T-cell (primary cell): ENCODE measurements around the gene ARHGEF28. TPM values are rescaled to one million over a fixed set of nuclear protein-coding genes. Genes with fewer than 3 reads are reported as not detected.

Source experiments
- ATAC-seq, 4 experiments: fragments of 200-7000 bp in 3 of 4; fragments of 150-1000 bp in 1 of 4; cut with Tn5 transposase; replicated peaks in 1 of 4; 1 replicate in 3 of 4; 2 replicates in 1 of 4; pipeline ENCODE4 v1.10.0; 2021; ENCODE audit warnings: moderate library complexity in 3 of 4, mild to moderate bottlenecking in 2 of 4, moderate number of reproducible peaks in 1 of 4
- CTCF ChIA-PET, 2 donors: fragments of 300-600 bp; sonication (Branson Sonifier 250); formaldehyde crosslinking; loops; one replicate each; lab custom pipeline; 2022; ENCODE audit warnings: antibody characterized with exemption in 2 of 2; lab: Charles Lee
- POLR2A ChIA-PET, 2 donors: fragments of 300-600 bp; sonication (Branson Sonifier 250); formaldehyde crosslinking; loops; one replicate each; lab custom pipeline; 2022; ENCODE audit warnings: antibody characterized with exemption in 2 of 2; lab: Charles Lee
- DNase-seq, 35 experiments: peaks; one replicate each; pipeline versions ENCODE4 v3.0.0 to v3.0.0-alpha.2; 2013 to 2023
- H3K27ac ChIP-seq: one replicate; pipeline ENCODE4 v1.5.1; 2013; ENCODE audit warnings: low read length
- H3K27me3 ChIP-seq, 2 experiments: replicated peaks in 1 of 2; 1 replicate in 1 of 2; 2 replicates in 1 of 2; pipeline versions ENCODE4 v1.6.1 to v1.7.0; 2013; ENCODE audit warnings: low read length in 1 of 2, mixed read lengths in 1 of 2; ENCODE audit not compliant: control insufficient read depth in 2 of 2, insufficient read depth in 2 of 2; ENCODE audit errors: extremely low read depth in 1 of 2
- H3K36me3 ChIP-seq, 2 donors: 1 replicate in 1 of 2; 2 replicates in 1 of 2; pipeline versions ENCODE4 v1.6.1 to v1.7.0; 2013; ENCODE audit warnings: low read length in 1 of 2; ENCODE audit not compliant: control insufficient read depth in 2 of 2, insufficient read depth in 1 of 2; ENCODE audit errors: extremely low read depth in 1 of 2
- H3K4me1 ChIP-seq, 2 experiments: 1 replicate in 1 of 2; 2 replicates in 1 of 2; pipeline versions ENCODE4 v1.6.1 to v1.7.0; 2013; ENCODE audit warnings: low read length in 2 of 2, mixed read lengths in 1 of 2; ENCODE audit not compliant: insufficient read depth in 2 of 2, control insufficient read depth in 1 of 2; ENCODE audit errors: extremely low read depth in 1 of 2
- H3K4me3 ChIP-seq, 2 donors: 1 replicate in 1 of 2; 2 replicates in 1 of 2; pipeline versions ENCODE4 v1.5.1 to v1.7.0; 2013; ENCODE audit warnings: mild to moderate bottlenecking in 2 of 2, low read length in 1 of 2, moderate library complexity in 1 of 2; ENCODE audit not compliant: control insufficient read depth in 1 of 2; ENCODE audit errors: extremely low read depth in 1 of 2
- H3K9me3 ChIP-seq: 2 replicates; pipeline ENCODE4 v1.7.0; 2013
- H3K27ac Mint-ChIP-seq, 2 donors: one replicate each; pipeline ENCODE4 v1.8.0; 2020 to 2021; ENCODE audit warnings: mild to moderate bottlenecking in 2 of 2, mixed read lengths in 2 of 2
- H3K27me3 Mint-ChIP-seq, 2 donors: one replicate each; pipeline ENCODE4 v1.8.0; 2021 to 2022; ENCODE audit warnings: mixed read lengths in 2 of 2
- H3K36me3 Mint-ChIP-seq: one replicate; pipeline ENCODE4 v1.8.0; 2021; ENCODE audit warnings: mixed read lengths
- H3K4me1 Mint-ChIP-seq, 3 donors: one replicate each; pipeline ENCODE4 v1.8.0; 2020 to 2022; ENCODE audit warnings: mixed read lengths in 3 of 3, mild to moderate bottlenecking in 1 of 3
- H3K4me3 Mint-ChIP-seq, 3 donors: one replicate each; pipeline ENCODE4 v1.8.0; 2020 to 2022; ENCODE audit warnings: mild to moderate bottlenecking in 3 of 3, mixed read lengths in 3 of 3, moderate library complexity in 3 of 3
- H3K9me3 Mint-ChIP-seq, 3 donors: one replicate each; pipeline ENCODE4 v1.8.0; 2020 to 2022; ENCODE audit warnings: mixed read lengths in 3 of 3
- WGBS: methylation state at CpG from one replicate; pipeline ENCODE4 v1.1.5; 2013; ENCODE audit warnings: missing lambda C conversion rate; ENCODE audit not compliant: insufficient coverage; 5-methylcytosine and 5-hydroxymethylcytosine counted together
- total RNA-seq, 35 experiments: library from RNA in 6 of 35; stranded (reverse) in 6 of 35; fragments of 120-200 nt in 1 of 35; gene quantifications; one replicate each; pipeline versions ENCODE4 v1.2.1 to v1.2.4 and lab custom pipeline; 2013 to 2026

Gene ARHGEF28
- total RNA-seq, 5 donors from 2014 or later (not counting 1 experiment from before 2014, with no cell fraction given): 0.05 to 0.73 (median 0.36) TPM

DNA sequence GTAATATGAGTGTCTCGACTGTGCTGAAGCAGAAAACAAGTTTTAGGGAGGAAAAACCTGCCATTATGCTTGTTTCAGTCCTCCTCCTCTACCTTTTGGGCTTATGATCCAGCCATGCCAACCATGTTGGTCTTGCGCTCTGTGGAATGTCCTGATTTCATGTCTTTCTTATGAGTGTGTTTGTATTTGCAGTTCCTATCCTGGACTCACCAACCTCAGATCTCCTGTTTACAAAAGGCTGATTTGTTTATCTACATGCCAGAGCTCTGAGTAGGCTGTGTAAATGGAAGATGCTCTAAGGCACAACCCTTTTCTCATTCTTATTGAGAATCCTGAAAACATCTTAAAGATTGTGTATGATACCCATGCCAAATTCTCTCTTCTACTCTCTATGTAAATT, 138.6 kb downstream of the ARHGEF28 start:
- no peaks in the 10 kb centered on the region for H3K36me3 ChIP-seq
- no peaks in the 10 kb centered on the region for H3K36me3 Mint-ChIP-seq
- no peak overlapping the region for H3K27ac ChIP-seq
- peaks cover 0 to 9% of the 10 kb centered on the region in 2 donors for H3K27me3 Mint-ChIP-seq
- no peaks in the 10 kb centered on the region for H3K4me1 Mint-ChIP-seq
- H3K9me3 ChIP-seq: no peaks in the 10 kb centered on the region
- H3K4me1 ChIP-seq: no peaks in the 10 kb centered on the region
- no CpG with 5 or more reads among the region's 2 CpGs for WGBS
- H3K9me3 Mint-ChIP-seq: peaks cover 0 to 10% (median 8%) of the 10 kb centered on the region in 3 donors
- ATAC-seq (no peak), DNase-seq (no peak)
- H3K27ac Mint-ChIP-seq: no peak overlapping the region
- ChIA-PET POLR2A (no interaction called here), CTCF (no interaction called here)
- H3K4me3 ChIP-seq: no peak overlapping the region
- no peak overlapping the region for H3K4me3 Mint-ChIP-seq
- no peaks in the 10 kb centered on the region for H3K27me3 ChIP-seq

DNA sequence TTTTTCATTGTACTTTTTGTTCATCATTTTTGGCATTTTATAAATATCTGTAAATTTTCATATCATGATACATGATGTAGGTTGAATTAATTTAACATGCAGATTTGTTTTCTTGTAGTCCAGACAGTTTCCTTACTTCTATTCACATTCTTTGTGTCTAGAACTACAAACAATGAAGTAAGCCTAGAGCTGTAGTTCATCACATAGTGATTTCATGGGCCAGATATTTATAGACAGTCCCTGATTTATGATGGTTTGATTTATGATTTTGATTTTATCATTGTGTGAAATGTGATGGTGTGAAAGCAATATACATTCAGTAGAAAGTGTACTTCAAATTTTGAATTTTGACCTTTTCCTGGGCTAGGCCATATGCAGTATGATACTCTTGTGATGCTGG, 139.0 kb downstream of the ARHGEF28 start:
- POLR2A ChIA-PET: no interaction called here
- ATAC-seq: no peak
- no peaks in the 10 kb centered on the region for H3K27me3 ChIP-seq
- H3K36me3 ChIP-seq: no peaks in the 10 kb centered on the region
- no peaks in the 10 kb centered on the region for H3K9me3 ChIP-seq
- H3K4me3 ChIP-seq: no peak overlapping the region
- Mint-ChIP-seq H3K9me3 (peaks cover 0 to 10% (median 8%) of the 10 kb centered on the region in 3 donors), H3K4me3 (no peak overlapping the region), H3K27ac (no peak overlapping the region), H3K36me3 (no peaks in the 10 kb centered on the region), H3K4me1 (no peaks in the 10 kb centered on the region), H3K27me3 (peaks cover 0 to 9% of the 10 kb centered on the region in 2 donors)
- H3K4me1 ChIP-seq: no peaks in the 10 kb centered on the region
- DNase-seq: no peak
- CTCF ChIA-PET: no interaction called here
- no peak overlapping the region for H3K27ac ChIP-seq

DNA sequence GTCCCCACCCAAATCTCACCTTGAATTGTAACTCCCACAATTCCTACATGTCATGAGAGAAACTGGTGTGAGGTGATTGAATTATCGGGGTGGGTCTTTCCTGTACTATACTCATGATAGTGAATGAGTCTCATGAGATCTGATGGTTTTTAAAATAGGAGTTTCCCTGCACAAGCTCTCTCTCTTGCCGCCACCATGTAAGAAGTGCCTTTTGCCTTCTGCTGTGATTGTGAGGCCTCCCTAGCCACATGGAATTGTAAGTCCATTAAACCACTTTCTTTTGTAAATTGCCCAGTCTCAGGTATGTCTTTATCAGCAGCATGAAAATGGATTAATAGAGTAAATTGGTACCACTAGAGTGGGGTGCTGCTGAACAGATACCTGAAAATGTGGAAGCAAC, 140.9 kb downstream of the ARHGEF28 start:
- Histone ChIP-seq H3K4me1 (no peaks in the 10 kb centered on the region), H3K9me3 (no peaks in the 10 kb centered on the region), H3K4me3 (no peak overlapping the region), H3K27ac (no peak overlapping the region), H3K36me3 (no peaks in the 10 kb centered on the region), H3K27me3 (no peaks in the 10 kb centered on the region)
- Mint-ChIP-seq H3K27me3 (peaks cover 3 to 13% of the 10 kb centered on the region in 2 donors), H3K27ac (no peak overlapping the region), H3K9me3 (peaks cover 0 to 10% (median 8%) of the 10 kb centered on the region in 3 donors), H3K4me1 (no peaks in the 10 kb centered on the region), H3K4me3 (no peak overlapping the region), H3K36me3 (no peaks in the 10 kb centered on the region)
- no peak for DNase-seq
- no CpG with 5 or more reads among the region's 2 CpGs for WGBS
- no peak for ATAC-seq
- ChIA-PET POLR2A (no interaction called here), CTCF (no interaction called here)

DNA sequence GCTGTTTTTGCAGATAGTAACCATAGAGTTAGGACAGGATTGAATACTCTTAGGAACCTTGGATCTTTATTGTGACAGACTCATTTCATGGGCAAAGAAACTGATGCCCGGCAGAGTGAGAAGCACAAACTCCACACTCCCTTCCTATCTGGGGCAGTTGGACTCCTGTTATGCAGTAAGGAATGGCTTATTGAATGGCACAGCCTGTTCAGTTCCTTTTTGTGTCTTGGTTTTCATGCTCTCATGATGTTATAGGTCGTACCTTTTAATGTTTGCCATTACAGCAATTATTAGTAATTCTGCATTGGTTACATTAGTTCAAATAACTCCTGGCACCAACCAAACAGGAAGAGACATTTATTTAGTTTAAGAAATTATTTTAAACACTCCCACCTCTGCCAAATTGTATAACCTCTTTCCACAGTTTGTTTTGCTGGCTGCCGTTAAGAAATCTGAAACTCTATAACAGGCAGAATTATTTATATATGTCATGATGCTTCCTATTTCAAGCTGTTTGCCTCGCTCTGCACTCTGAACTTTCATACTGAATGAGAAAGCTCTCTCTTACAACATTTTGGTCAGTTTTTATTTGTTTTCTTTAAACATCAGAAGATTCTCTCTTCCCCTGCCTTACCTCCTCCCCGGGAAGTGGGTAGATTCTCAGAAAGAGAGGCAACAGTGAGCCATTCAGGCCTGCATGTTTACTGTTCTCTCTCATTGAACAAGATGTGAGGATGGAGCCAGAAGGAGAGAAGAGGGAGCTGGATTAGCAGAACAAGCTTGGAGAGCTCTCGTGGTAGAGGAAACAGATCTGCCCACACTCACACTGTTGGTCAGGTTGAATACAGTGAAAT, 144.4 kb downstream of the ARHGEF28 start:
- CTCF ChIA-PET: no interaction called here
- H3K4me1 ChIP-seq: no peaks in the 10 kb centered on the region
- WGBS: no CpG with 5 or more reads among the region's 6 CpGs

DNA sequence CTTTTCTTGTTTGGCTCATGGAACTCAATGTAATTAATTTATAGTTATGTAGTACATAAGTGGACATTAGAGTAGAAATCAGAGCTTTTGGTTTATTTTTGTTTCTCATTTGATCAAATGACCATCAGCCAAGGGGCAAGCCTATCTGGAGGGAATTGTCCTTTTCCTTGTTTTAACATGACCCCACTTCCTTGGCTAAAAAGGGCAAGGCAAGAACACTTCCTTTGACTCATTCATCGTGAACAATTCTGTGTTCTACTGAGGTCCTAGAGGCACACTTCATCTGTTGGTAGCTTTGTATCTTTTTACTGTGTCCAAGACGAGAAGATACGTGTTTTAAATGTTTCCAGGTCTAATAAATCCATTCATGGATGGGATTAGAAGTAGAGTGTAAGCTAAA, 148.9 kb downstream of the ARHGEF28 start:
- ATAC-seq: no peak
- peaks cover 3 to 9% of the 10 kb centered on the region in 2 donors for H3K27me3 Mint-ChIP-seq
- H3K4me1 ChIP-seq: no peaks in the 10 kb centered on the region
- H3K4me3 ChIP-seq: no peak overlapping the region
- DNase-seq: no peak
- WGBS: 80% methylated on average over 1 of the region's 3 CpGs
- H3K9me3 ChIP-seq: no peaks in the 10 kb centered on the region
- no peaks in the 10 kb centered on the region for H3K36me3 ChIP-seq
- H3K9me3 Mint-ChIP-seq: no peaks in the 10 kb centered on the region
- H3K4me1 Mint-ChIP-seq: no peaks in the 10 kb centered on the region
- no peaks in the 10 kb centered on the region for H3K27me3 ChIP-seq
- POLR2A ChIA-PET: no interaction called here
- CTCF ChIA-PET: interaction anchor here in 1 of 2 donors (0.6 kb wide), 1 partner anchor 866 kb away, joined by 4 read pairs; no protein-coding TSS in a partner anchor
- no peak overlapping the region for H3K27ac ChIP-seq
- no peak overlapping the region for H3K27ac Mint-ChIP-seq
- H3K4me3 Mint-ChIP-seq: no peak overlapping the region
- no peaks in the 10 kb centered on the region for H3K36me3 Mint-ChIP-seq

More for the DNA sequence above, 144.4 kb downstream of the ARHGEF28 start:
- no peaks in the 10 kb centered on the region for H3K27me3 ChIP-seq
- H3K36me3 ChIP-seq: no peaks in the 10 kb centered on the region
- POLR2A ChIA-PET: no interaction called here
- H3K4me3 ChIP-seq: no peak overlapping the region
- no peak for DNase-seq
- no peaks in the 10 kb centered on the region for H3K4me1 Mint-ChIP-seq
- H3K9me3 ChIP-seq: no peaks in the 10 kb centered on the region
- ATAC-seq: no peak
- no peak overlapping the region for H3K27ac Mint-ChIP-seq
- H3K9me3 Mint-ChIP-seq: peaks cover 0 to 10% (median 8%) of the 10 kb centered on the region in 3 donors
- H3K4me3 Mint-ChIP-seq: no peak overlapping the region
- H3K27me3 Mint-ChIP-seq: peaks cover 3 to 9% of the 10 kb centered on the region in 2 donors
- H3K27ac ChIP-seq: no peak overlapping the region
- no peaks in the 10 kb centered on the region for H3K36me3 Mint-ChIP-seq

DNA sequence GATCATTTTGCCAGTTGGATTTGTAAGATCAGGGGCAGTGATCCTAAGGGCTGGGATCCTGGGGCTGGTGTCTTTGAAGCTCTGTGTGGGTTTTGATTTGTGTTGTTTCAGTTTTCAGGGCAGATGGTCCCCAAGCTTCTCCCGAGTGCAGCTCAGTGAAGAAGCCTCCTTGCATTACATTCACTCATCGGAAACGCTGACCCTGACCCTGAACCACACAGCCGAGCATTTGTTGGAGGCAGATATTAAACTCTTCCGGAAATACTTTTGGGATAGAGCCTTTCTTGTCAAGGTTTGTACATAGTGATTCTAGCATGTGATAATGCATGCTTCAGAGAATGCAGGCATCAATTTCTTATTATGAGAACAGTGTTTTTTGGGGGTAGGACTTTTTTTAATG, 150.4 kb downstream of the ARHGEF28 start:
- no peaks in the 10 kb centered on the region for H3K27me3 ChIP-seq
- no peaks in the 10 kb centered on the region for H3K36me3 ChIP-seq
- ATAC-seq (no peak), DNase-seq (no peak)
- no peaks in the 10 kb centered on the region for H3K4me1 Mint-ChIP-seq
- no peaks in the 10 kb centered on the region for H3K9me3 ChIP-seq
- no peak overlapping the region for H3K4me3 Mint-ChIP-seq
- POLR2A ChIA-PET: no interaction called here
- H3K9me3 Mint-ChIP-seq: no peaks in the 10 kb centered on the region
- no CpG with 5 or more reads among the region's 5 CpGs for WGBS
- no peaks in the 10 kb centered on the region for H3K36me3 Mint-ChIP-seq
- no peak overlapping the region for H3K27ac Mint-ChIP-seq
- peaks cover 6 to 14% of the 10 kb centered on the region in 2 donors for H3K27me3 Mint-ChIP-seq
- no peak overlapping the region for H3K27ac ChIP-seq
- H3K4me3 ChIP-seq: no peak overlapping the region
- no peaks in the 10 kb centered on the region for H3K4me1 ChIP-seq
- CTCF ChIA-PET: no interaction called here
